Tibial nerve (tissue), 4 donors: Measurements from ENCODE around the gene PAPPA. TPM values are rescaled to one million over a fixed set of nuclear protein-coding genes. Genes with fewer than 3 reads are reported as not detected.

ENCODE experiments used
- DNase-seq, 2 donors: peaks; one replicate each; pipeline ENCODE4 v3.0.0-alpha.2; 2019; ENCODE audit warnings: low spot score in 2 of 2
- H3K27ac ChIP-seq, 4 donors: fragments of 200-600 bp; sonication (generic) in 3 of 4; one replicate each; pipeline ENCODE4 v1.5.1; 2017 to 2019; ENCODE audit warnings: mild to moderate bottlenecking in 1 of 4
- H3K27me3 ChIP-seq, 2 donors: fragments of 200-600 bp; sonication (generic) in 1 of 2; one replicate each; pipeline versions ENCODE4 v1.5.1 to v1.6.0; 2017 to 2019
- H3K36me3 ChIP-seq, 3 donors: fragments of 200-600 bp; sonication (generic); one replicate each; pipeline ENCODE4 v1.5.1; 2018 to 2019
- H3K4me1 ChIP-seq, 4 donors: fragments of 200-600 bp; sonication (generic) in 3 of 4; one replicate each; pipeline ENCODE4 v1.5.1; 2017 to 2019
- H3K4me3 ChIP-seq, 4 donors: fragments of 200-600 bp; sonication (generic) in 3 of 4; one replicate each; pipeline ENCODE4 v1.5.1; 2017 to 2019; ENCODE audit warnings: mild to moderate bottlenecking in 1 of 4, moderate library complexity in 1 of 4
- H3K9me3 ChIP-seq, 4 donors: fragments of 200-600 bp; sonication (generic) in 3 of 4; one replicate each; pipeline ENCODE4 v1.5.1; 2017 to 2019
- EP300 ChIP-seq, 2 donors: sonication (generic); formaldehyde crosslinking; IDR thresholded peaks; one replicate each; pipeline ENCODE4 v1.6.1; 2017; ENCODE audit warnings: antibody characterized with exemption in 2 of 2, mild to moderate bottlenecking in 1 of 2
- POLR2A ChIP-seq, 2 donors: fragments of 450-650 bp; IDR thresholded peaks; one replicate each; pipeline ENCODE4 v1.6.1; 2017; ENCODE audit warnings: antibody characterized with exemption in 2 of 2, mild to moderate bottlenecking in 2 of 2, moderate library complexity in 2 of 2
- WGBS, 2 donors: methylation state at CpG; one replicate each; pipeline ENCODE4 v1.1.5; 2018; 5-methylcytosine and 5-hydroxymethylcytosine counted together
- total RNA-seq, 4 donors: library from RNA; depleted of rRNA; stranded (reverse); fragments of >200 nt; gene quantifications; one replicate each; pipeline ENCODE4 v1.1.0, GENCODE V29; 2016
- TF ChIP-seq, protein P1 (sequence below), 5 experiments: fragments of 200-600 bp in 3 of 5; fragments of 450-650 bp in 2 of 5; sonication (generic) in 3 of 5; IDR thresholded peaks; one replicate each; pipeline ENCODE4 v1.5.1; 2016 to 2019; ENCODE audit warnings: antibody characterized with exemption in 5 of 5, mild to moderate bottlenecking in 3 of 5, moderate library complexity in 2 of 5

The PAPPA gene
- total RNA-seq, 4 donors from 2014 or later: 1.0 to 8.1 (median 4.0) TPM

DNA sequence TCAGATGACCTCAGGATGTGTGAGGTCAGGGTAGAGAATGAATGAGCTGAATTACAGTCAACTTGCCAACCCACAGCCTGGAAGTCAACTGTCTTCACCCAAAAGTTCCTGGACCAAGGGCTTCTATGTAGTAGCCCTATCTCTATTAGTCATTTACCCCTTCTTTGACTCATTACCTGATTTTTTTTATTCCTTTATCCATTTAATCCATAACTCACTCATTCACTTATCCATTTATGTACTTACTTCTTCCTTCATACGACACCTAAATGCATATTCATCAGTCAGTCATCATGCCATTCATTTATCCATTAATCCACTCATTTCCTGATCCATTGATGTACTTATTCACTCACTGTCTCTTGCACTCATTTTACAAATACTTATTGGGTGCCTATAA is 212.7 kb downstream of the PAPPA start:
- H3K4me3 ChIP-seq: no peak overlapping the region
- TF ChIP-seq POLR2A (IDR thresholded peaks at IDR 0.05): no peak
- TF ChIP-seq, protein P1, sequence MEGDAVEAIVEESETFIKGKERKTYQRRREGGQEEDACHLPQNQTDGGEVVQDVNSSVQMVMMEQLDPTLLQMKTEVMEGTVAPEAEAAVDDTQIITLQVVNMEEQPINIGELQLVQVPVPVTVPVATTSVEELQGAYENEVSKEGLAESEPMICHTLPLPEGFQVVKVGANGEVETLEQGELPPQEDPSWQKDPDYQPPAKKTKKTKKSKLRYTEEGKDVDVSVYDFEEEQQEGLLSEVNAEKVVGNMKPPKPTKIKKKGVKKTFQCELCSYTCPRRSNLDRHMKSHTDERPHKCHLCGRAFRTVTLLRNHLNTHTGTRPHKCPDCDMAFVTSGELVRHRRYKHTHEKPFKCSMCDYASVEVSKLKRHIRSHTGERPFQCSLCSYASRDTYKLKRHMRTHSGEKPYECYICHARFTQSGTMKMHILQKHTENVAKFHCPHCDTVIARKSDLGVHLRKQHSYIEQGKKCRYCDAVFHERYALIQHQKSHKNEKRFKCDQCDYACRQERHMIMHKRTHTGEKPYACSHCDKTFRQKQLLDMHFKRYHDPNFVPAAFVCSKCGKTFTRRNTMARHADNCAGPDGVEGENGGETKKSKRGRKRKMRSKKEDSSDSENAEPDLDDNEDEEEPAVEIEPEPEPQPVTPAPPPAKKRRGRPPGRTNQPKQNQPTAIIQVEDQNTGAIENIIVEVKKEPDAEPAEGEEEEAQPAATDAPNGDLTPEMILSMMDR (IDR thresholded peaks at IDR 0.05): no peak
- TF ChIP-seq EP300 (IDR thresholded peaks at IDR 0.05): no peak
- WGBS, 2 donors: 94 to 98% methylated on average over 1 of the region's 1 CpG
- no peak for DNase-seq
- H3K27me3 ChIP-seq: no peaks in the 10 kb centered on the region
- no peaks in the 10 kb centered on the region for H3K9me3 ChIP-seq
- no peaks in the 10 kb centered on the region for H3K36me3 ChIP-seq
- H3K4me1 ChIP-seq: peaks cover 0 to 18% (median 0%) of the 10 kb centered on the region in 4 donors
- H3K27ac ChIP-seq: peak overlapping the region in 1 of 4 donors; percentile 84

DNA sequence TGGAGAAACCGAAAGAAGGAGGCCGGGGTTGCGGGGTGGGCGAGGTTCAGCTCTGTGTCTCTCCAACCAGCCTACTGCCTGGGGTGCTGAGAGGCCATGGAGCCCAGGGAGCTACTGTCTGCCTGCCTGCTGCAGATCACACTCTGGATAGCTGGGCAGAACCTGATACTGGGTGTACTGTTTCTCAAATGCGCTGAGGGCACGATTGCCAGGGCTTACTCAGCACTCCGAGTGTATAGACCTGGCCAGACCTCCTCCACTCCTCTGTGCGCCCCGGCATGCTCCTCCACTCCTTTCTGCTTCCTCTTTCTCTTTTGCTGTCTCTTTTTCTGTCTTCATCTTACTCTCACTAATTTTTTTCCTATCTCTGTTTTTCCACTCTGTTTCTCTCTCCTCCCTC is 215.1 kb downstream of the PAPPA start:
- Histone ChIP-seq H3K9me3 (no peaks in the 10 kb centered on the region), H3K4me1 (peaks cover 0 to 18% (median 0%) of the 10 kb centered on the region in 4 donors), H3K27ac (no peak overlapping the region), H3K36me3 (no peaks in the 10 kb centered on the region), H3K27me3 (no peaks in the 10 kb centered on the region), H3K4me3 (no peak overlapping the region)
- WGBS, 2 donors: 86 to 89% methylated on average over 9 of the region's 9 CpGs
- TF ChIP-seq, protein P1 (IDR thresholded peaks at IDR 0.05): no peak
- DNase-seq: no peak

DNA sequence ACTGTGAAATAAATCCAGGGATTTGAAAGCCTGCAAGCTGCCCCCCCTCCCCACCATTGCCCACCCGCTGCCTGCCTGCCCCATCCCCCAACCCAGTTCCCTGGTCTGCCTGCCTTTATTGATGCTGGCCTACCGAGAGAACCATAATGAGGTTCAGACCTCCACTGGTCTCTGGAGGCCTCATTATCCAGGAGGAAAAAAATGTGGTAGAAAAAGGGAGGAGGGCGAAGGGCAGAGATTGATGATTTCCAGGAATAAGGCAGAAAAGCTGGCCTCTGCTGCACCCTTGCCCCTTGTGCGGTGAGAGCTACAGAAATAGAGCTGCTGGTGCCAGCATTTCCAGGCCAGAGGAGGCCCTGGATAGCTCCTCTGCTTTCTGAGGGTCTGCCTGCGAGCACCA is 216.1 kb downstream of the PAPPA start:
- TF ChIP-seq, protein P1 (IDR thresholded peaks at IDR 0.05): no peak
- no peak for TF ChIP-seq EP300 (IDR thresholded peaks at IDR 0.05)
- TF ChIP-seq POLR2A (IDR thresholded peaks at IDR 0.05): no peak
- WGBS, 2 donors: 40 to 47% methylated on average over 5 of the region's 5 CpGs
- H3K27me3 ChIP-seq: no peaks in the 10 kb centered on the region
- no peaks in the 10 kb centered on the region for H3K36me3 ChIP-seq
- H3K27ac ChIP-seq: no peak overlapping the region
- no peak overlapping the region for H3K4me3 ChIP-seq
- H3K9me3 ChIP-seq: no peaks in the 10 kb centered on the region
- peaks cover 0 to 15% (median 0%) of the 10 kb centered on the region in 4 donors for H3K4me1 ChIP-seq
- DNase-seq: no peak

DNA sequence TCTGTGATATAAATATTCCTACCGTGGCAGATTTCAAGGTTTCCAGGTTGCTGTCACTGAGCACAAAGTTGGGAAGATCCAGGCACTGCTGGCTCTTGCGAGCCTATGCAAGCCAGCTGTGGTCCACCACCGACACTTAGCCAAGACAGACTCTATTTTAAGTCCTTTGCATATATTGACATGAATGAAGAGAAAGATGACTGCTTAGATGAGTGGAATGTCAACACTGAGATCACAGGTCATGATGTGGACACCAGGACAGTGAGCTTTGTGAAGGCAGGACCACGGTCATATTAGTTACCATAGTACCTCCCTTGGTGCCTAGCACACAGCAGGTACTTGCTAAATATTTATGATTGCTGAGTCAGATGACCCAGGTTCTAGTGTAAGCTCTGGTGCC is 217.0 kb downstream of the PAPPA start:
- TF ChIP-seq POLR2A (IDR thresholded peaks at IDR 0.05) (no peak), EP300 (IDR thresholded peaks at IDR 0.05) (no peak)
- TF ChIP-seq, protein P1 (IDR thresholded peaks at IDR 0.05): no peak

DNA sequence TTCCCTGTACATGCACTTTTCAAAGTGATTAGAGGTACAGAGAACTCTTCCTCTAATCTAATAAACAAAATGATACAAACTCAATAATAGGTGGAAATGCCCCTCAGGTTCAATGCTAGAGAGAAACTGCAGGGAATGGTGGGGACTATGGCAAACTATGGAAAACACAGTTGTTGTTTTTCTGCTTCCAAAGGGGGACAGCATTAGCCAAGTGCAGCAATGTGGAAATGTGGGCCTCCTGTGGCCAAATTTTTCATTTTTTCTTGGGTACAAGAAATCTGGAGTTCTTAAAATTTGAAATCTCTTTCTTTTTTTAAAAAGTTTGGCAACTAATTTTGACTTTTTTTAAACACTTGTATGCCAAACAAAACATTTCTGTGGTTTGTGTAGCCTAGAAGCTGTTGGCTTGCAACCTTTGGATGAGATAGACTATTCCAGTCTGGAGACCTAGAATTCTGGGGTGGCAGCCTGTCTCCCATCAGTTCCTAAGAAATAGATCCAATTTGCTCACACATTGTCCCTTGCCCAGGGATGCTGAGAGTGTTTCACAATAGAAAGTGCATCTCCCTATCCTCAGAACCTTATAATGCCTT is 218.6 kb downstream of the PAPPA start:
- peaks cover 0 to 6% (median 0%) of the 10 kb centered on the region in 4 donors for H3K4me1 ChIP-seq
- H3K27ac ChIP-seq: no peak overlapping the region
- no peak for DNase-seq
- no peak overlapping the region for H3K4me3 ChIP-seq
- H3K36me3 ChIP-seq: no peaks in the 10 kb centered on the region
- TF ChIP-seq, protein P1 (IDR thresholded peaks at IDR 0.05): no peak
- no peak for TF ChIP-seq POLR2A (IDR thresholded peaks at IDR 0.05)
- no peak for TF ChIP-seq EP300 (IDR thresholded peaks at IDR 0.05)
- H3K9me3 ChIP-seq: no peaks in the 10 kb centered on the region
- H3K27me3 ChIP-seq: no peaks in the 10 kb centered on the region

More for the DNA sequence above, 217.0 kb downstream of the PAPPA start:
- Histone ChIP-seq H3K4me3 (no peak overlapping the region), H3K27me3 (no peaks in the 10 kb centered on the region), H3K36me3 (no peaks in the 10 kb centered on the region), H3K4me1 (peaks cover 0 to 7% (median 0%) of the 10 kb centered on the region in 4 donors), H3K9me3 (no peaks in the 10 kb centered on the region), H3K27ac (no peak overlapping the region)
- WGBS, 2 donors: 84 to 89% methylated on average over 4 of the region's 4 CpGs
- no peak for DNase-seq
